HL-60 (cell line): ENCODE data around the gene BCAS4.

Experiments
- CTCF ChIP-seq: IDR thresholded peaks from one replicate; pipeline ENCODE4 v1.5.1; 2011; ENCODE audit warnings: low read length, control low read depth, inconsistent platforms; ENCODE audit not compliant: insufficient read depth
- GABPA ChIP-seq: IDR thresholded peaks from 2 replicates; pipeline ENCODE4 v1.6.1; 2012; ENCODE audit warnings: low read depth
- POLR2AphosphoS5 ChIP-seq: IDR thresholded peaks from 2 replicates; pipeline ENCODE4 v1.6.1; 2012; ENCODE audit warnings: low read depth
- SPI1 ChIP-seq: IDR thresholded peaks from 2 replicates; pipeline ENCODE4 v1.6.1; 2012; ENCODE audit warnings: low read depth, mild to moderate bottlenecking, borderline replicate concordance

- TF ChIP-seq CTCF: no peak
- no peak for TF ChIP-seq GABPA
- no peak for TF ChIP-seq POLR2AphosphoS5
- no peak for TF ChIP-seq SPI1
Measured at GRCh38 chr20:50887576-50887975, 92.7 kb downstream of the BCAS4 start.
